ENCODE measurements around the gene SPTB. TPM values are rescaled to one million over a fixed set of nuclear protein-coding genes. Genes with fewer than 3 reads are reported as not detected.

The SPTB gene
- total and polyA plus RNA-seq, 5 donors: 68.4 to 96.5 (median 82.5) TPM

DNA sequence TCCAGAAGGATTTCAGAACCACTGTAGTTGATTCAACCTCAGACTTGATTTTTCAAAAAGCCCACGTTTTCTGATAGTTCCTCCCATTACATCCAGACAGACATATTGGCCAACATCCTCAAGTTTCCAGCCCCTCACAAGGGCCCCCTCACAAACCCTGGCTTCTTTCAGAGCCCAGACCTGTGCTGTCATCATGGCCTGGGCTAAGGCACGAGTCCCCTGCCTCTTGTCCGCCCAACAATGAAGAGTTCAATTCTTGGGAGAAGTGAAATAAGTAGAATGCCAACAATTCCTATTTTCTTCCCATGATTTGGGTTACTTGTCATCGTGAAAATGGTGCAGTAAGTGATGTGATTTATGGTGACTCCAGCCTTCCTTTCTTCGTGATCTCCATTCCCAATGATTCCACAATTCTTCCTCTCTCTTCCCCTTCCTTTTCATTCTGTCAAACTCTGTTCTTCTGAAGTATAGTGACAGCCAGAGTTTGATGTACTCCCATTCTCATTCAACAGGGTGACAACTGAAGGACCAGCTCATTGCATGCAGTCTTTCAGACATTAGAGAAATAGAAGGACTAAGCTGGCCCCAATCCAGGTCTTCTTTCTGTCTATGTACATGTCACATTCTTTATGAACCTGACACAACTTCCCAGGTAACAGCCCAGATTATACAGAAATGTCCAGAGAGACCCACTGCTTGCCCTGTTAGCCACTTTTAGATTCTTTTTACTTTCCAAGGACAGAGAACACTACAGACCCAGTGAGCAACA lies 29.2 kb downstream of the SPTB start:
- no peaks in the 10 kb centered on the region for H3K27me3 ChIP-seq (ENCODE audit: control insufficient read depth, insufficient read depth)
- no peaks in the 10 kb centered on the region for H3K9me3 ChIP-seq (ENCODE audit: control insufficient read depth, low read length)
- no peak overlapping the region for H3K27ac ChIP-seq (ENCODE audit: low read length)
- H3K4me3 ChIP-seq (ENCODE audit: low read length): no peak overlapping the region
- 78% methylated on average over 5 of the region's 5 CpGs for WGBS
- intact Hi-C loops (cut with DNase I): no loop called here
- ATAC-seq (no peak), DNase-seq (no peak)
- peaks cover 9% of the 10 kb centered on the region for H3K4me1 ChIP-seq (ENCODE audit: control insufficient read depth, insufficient read depth, low read length)

DNA sequence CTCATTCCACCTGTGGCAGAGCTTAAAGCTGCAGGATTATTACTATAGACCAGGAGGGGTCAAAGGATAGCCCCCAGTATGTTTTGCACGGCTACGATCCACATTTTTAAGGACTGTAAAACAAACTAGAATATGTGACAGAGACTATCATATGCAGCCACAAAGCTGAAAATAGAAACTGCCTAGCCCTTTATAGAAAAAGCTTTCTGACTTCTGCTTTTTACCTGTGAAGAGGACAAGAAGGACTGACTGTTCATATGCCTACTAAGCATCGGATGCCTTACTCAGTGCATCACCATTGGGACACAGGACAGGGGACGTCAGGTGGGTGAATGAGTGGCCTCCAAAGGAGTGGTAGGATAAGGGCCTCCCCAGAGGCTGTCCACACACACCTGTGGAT lies 29.8 kb downstream of the SPTB start:
- WGBS: 88% methylated on average over 4 of the region's 4 CpGs
- no peak overlapping the region for H3K4me3 ChIP-seq (ENCODE audit: low read length)
- peaks cover 9% of the 10 kb centered on the region for H3K4me1 ChIP-seq (ENCODE audit: control insufficient read depth, insufficient read depth, low read length)
- intact Hi-C loops (cut with DNase I): no loop called here
- H3K9me3 ChIP-seq (ENCODE audit: control insufficient read depth, low read length): no peaks in the 10 kb centered on the region
- DNase-seq: no peak
- H3K27me3 ChIP-seq (ENCODE audit: control insufficient read depth, insufficient read depth): no peaks in the 10 kb centered on the region
- no peak for ATAC-seq
- no peak overlapping the region for H3K27ac ChIP-seq (ENCODE audit: low read length)

DNA sequence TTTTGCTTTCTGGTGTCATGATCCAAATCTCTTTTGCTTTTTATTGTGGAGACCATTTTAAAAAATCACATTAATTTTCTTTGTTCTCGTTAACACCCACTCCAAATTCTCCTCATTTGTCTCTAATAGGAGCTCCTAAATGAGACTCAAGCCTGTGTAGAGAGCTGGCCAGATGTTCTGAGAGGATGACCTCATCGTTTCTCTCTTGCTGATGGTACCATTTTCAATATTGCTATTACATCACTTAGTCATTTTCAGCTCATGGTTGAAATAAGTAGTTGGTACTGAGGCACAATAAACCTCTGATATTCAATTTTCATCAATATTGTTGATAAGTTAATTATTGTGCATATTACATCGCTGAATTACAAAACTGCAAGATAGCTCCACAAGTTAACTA lies 31.5 kb downstream of the SPTB start:
- H3K27ac ChIP-seq (ENCODE audit: low read length): no peak overlapping the region
- no peaks in the 10 kb centered on the region for H3K9me3 ChIP-seq (ENCODE audit: control insufficient read depth, low read length)
- no peak for ATAC-seq
- intact Hi-C loops (cut with DNase I): no loop called here
- H3K27me3 ChIP-seq (ENCODE audit: control insufficient read depth, insufficient read depth): no peaks in the 10 kb centered on the region
- peaks cover 10% of the 10 kb centered on the region for H3K4me1 ChIP-seq (ENCODE audit: control insufficient read depth, insufficient read depth, low read length)
- 83% methylated on average over 3 of the region's 3 CpGs for WGBS
- no peak overlapping the region for H3K4me3 ChIP-seq (ENCODE audit: low read length)
- no peak for DNase-seq

- no peaks in the 10 kb centered on the region for H3K27me3 ChIP-seq (ENCODE audit: control insufficient read depth, insufficient read depth)
- DNase-seq (no peak), ATAC-seq (no peak)
- H3K4me1 ChIP-seq (ENCODE audit: control insufficient read depth, insufficient read depth, low read length): peaks cover 10% of the 10 kb centered on the region
- H3K4me3 ChIP-seq (ENCODE audit: low read length): no peak overlapping the region
- intact Hi-C loops (cut with DNase I): no loop called here
- H3K9me3 ChIP-seq (ENCODE audit: control insufficient read depth, low read length): no peaks in the 10 kb centered on the region
- 89% methylated on average over 4 of the region's 4 CpGs for WGBS
- H3K27ac ChIP-seq (ENCODE audit: low read length): no peak overlapping the region
These were observed 33.4 kb downstream of the SPTB start for GRCh38 chr14:64846319-64846718.

GRCh38 chr14:64845878-64846277 lies 33.8 kb downstream of the SPTB start:
- Histone ChIP-seq H3K9me3 (ENCODE audit: control insufficient read depth, low read length) (no peaks in the 10 kb centered on the region), H3K4me3 (ENCODE audit: low read length) (no peak overlapping the region), H3K4me1 (ENCODE audit: control insufficient read depth, insufficient read depth, low read length) (peaks cover 10% of the 10 kb centered on the region), H3K27me3 (ENCODE audit: control insufficient read depth, insufficient read depth) (no peaks in the 10 kb centered on the region), H3K27ac (ENCODE audit: low read length) (no peak overlapping the region)
- DNase-seq: no peak
- intact Hi-C loops (cut with DNase I): no loop called here
- WGBS: 48% methylated on average over 6 of the region's 6 CpGs
- ATAC-seq: no peak

DNA sequence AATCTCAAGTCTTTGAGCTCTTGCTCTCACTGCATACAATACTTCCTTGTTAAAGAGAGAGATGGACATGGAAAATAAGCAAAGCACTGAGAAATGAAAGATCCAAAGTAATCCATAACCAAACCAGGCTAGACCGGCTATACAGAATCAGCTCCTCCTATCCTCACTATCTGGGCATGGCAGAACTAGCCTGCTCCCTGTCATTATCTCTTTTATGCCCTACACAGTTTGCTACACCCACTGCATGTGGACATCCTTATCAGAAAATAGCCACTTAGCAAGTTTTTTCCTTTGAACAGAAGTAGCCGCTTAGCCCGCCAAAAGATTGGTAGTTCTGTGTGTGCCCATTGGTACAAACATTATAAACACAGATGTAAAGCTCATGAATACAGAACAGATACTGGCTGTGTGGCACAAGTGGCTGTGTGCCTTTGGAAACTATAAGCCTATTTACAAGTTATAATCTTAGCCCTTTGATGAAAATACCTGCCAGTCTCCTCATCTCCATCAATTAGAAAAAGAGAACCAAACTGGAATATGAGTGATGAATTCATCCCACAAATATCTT lies 34.7 kb downstream of the SPTB start:
- peak in 1 of 2 donors; percentile 15 for ATAC-seq
- Histone ChIP-seq H3K27me3 (ENCODE audit: control insufficient read depth, insufficient read depth) (no peaks in the 10 kb centered on the region), H3K27ac (ENCODE audit: low read length) (peak overlapping the region; percentile 3), H3K4me3 (ENCODE audit: low read length) (no peak overlapping the region), H3K9me3 (ENCODE audit: control insufficient read depth, low read length) (no peaks in the 10 kb centered on the region), H3K4me1 (ENCODE audit: control insufficient read depth, insufficient read depth, low read length) (peaks cover 12% of the 10 kb centered on the region)
- DNase-seq: no peak
- WGBS: 49% methylated on average over 3 of the region's 3 CpGs
- intact Hi-C loops (cut with DNase I): no loop called here

- H3K27me3 ChIP-seq (ENCODE audit: control insufficient read depth, insufficient read depth): no peaks in the 10 kb centered on the region
- no peak for DNase-seq
- H3K27ac ChIP-seq (ENCODE audit: low read length): no peak overlapping the region
- intact Hi-C loops (cut with DNase I): no loop called here
- H3K4me1 ChIP-seq (ENCODE audit: control insufficient read depth, insufficient read depth, low read length): peaks cover 12% of the 10 kb centered on the region
- 65% methylated on average over 2 of the region's 2 CpGs for WGBS
- no peaks in the 10 kb centered on the region for H3K9me3 ChIP-seq (ENCODE audit: control insufficient read depth, low read length)
- H3K4me3 ChIP-seq (ENCODE audit: low read length): no peak overlapping the region
- ATAC-seq: no peak
These were observed 35.4 kb downstream of the SPTB start for GRCh38 chr14:64844272-64844671.

- Histone ChIP-seq H3K4me3 (ENCODE audit: low read length) (no peak overlapping the region), H3K27me3 (ENCODE audit: control insufficient read depth, insufficient read depth) (no peaks in the 10 kb centered on the region), H3K9me3 (ENCODE audit: control insufficient read depth, low read length) (no peaks in the 10 kb centered on the region), H3K27ac (ENCODE audit: low read length) (peak overlapping the region; percentile 6), H3K4me1 (ENCODE audit: control insufficient read depth, insufficient read depth, low read length) (peaks cover 12% of the 10 kb centered on the region)
- intact Hi-C loops (cut with DNase I): no loop called here
- no peak for DNase-seq
- ATAC-seq: no peak
- 65% methylated on average over 6 of the region's 6 CpGs for WGBS
These were observed 36.2 kb downstream of the SPTB start for GRCh38 chr14:64843548-64843947.

- no peaks in the 10 kb centered on the region for H3K9me3 ChIP-seq (ENCODE audit: control insufficient read depth, low read length)
- WGBS: 49% methylated on average over 18 of the region's 18 CpGs
- no peaks in the 10 kb centered on the region for H3K27me3 ChIP-seq (ENCODE audit: control insufficient read depth, insufficient read depth)
- peak overlapping the region; percentile 90 for H3K27ac ChIP-seq (ENCODE audit: low read length)
- intact Hi-C loops (cut with DNase I): no loop called here
- ATAC-seq (peak; percentile 84 to 87), DNase-seq (peak; percentile 56 to 80 (median 77))
- no peak overlapping the region for H3K4me3 ChIP-seq (ENCODE audit: low read length)
- H3K4me1 ChIP-seq (ENCODE audit: control insufficient read depth, insufficient read depth, low read length): peaks cover 7% of the 10 kb centered on the region
These were observed 37.6 kb downstream of the SPTB start for GRCh38 chr14:64841772-64842750.

- intact Hi-C loops (cut with DNase I): no loop called here
These were observed 38.5 kb downstream of the SPTB start for GRCh38 chr14:64841121-64841651.

DNA sequence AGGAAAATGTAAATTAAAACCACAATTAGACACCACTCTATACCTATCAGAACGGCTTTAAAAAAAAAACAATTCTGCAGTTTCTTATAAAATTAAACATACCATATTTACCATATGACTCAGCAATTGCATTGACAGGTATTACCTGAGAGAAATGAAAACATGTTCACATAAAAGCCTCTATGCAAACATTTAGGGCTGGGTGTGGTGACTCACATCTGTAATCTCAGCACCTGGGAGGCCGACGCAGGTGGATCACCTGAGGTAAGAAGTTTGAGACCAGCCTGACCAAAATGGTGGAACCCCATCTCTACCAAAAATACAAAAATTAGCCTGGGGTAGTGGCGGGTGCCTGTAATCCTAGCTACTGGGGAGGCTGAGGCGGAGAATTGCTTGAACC lies 41.1 kb downstream of the SPTB start:
- Histone ChIP-seq H3K4me1 (ENCODE audit: control insufficient read depth, insufficient read depth, low read length) (peaks cover 3% of the 10 kb centered on the region), H3K4me3 (ENCODE audit: low read length) (no peak overlapping the region), H3K9me3 (ENCODE audit: control insufficient read depth, low read length) (no peaks in the 10 kb centered on the region), H3K27ac (ENCODE audit: low read length) (no peak overlapping the region), H3K27me3 (ENCODE audit: control insufficient read depth, insufficient read depth) (no peaks in the 10 kb centered on the region)
- ATAC-seq (no peak), DNase-seq (no peak)
- intact Hi-C loops (cut with DNase I): no loop called here
- WGBS: 96% methylated on average over 5 of the region's 5 CpGs

More at GRCh38 chr14:64841121-64841651, 38.5 kb downstream of the SPTB start:
- Histone ChIP-seq H3K9me3 (ENCODE audit: control insufficient read depth, low read length) (no peaks in the 10 kb centered on the region), H3K27me3 (ENCODE audit: control insufficient read depth, insufficient read depth) (no peaks in the 10 kb centered on the region), H3K4me1 (ENCODE audit: control insufficient read depth, insufficient read depth, low read length) (peaks cover 3% of the 10 kb centered on the region), H3K27ac (ENCODE audit: low read length) (peak overlapping the region; percentile 90), H3K4me3 (ENCODE audit: low read length) (no peak overlapping the region)
- ATAC-seq (peak; percentile 69 to 77), DNase-seq (no peak)
- WGBS: 27% methylated on average over 6 of the region's 6 CpGs

All from right cardiac atrium (tissue), 5 donors.